C4-2B (cell line): ENCODE results near the gene ZNF302.

ENCODE experiments used
- ZFX ChIP-seq: fragments of 450-650 bp; IDR thresholded peaks from 2 replicates; pipeline ENCODE4 v1.6.1; 2017
- TF ChIP-seq, protein P1 (sequence below): fragments of 450-650 bp; conservative IDR thresholded peaks from 2 replicates; pipeline ENCODE4 v1.5.1; 2017; ENCODE audit warnings: mild to moderate bottlenecking

DNA sequence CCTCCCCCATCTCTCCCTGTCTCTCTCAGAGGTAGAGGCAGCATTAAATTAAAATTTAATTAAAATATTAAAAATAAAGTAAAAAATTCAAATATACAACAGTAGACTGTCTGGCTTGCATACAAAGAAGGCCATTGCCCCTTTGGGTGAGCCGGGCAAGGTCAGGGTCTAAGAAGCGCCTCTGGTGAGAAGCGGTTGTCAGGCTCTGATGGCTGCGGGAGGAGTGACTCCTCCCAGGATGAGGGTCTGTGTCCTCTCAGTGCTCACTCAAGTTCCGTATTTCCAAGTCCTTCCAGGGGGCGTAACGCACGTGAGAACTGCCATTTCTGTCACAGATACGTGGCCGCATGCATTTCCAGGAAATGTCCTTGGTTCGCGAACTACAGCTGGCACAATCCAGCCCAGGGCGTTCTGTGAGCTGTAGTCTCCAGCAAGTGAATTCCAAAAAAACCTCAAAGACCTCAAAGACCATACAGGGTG lies 55.8 kb downstream of the ZNF302 start:
- TF ChIP-seq, protein P1, sequence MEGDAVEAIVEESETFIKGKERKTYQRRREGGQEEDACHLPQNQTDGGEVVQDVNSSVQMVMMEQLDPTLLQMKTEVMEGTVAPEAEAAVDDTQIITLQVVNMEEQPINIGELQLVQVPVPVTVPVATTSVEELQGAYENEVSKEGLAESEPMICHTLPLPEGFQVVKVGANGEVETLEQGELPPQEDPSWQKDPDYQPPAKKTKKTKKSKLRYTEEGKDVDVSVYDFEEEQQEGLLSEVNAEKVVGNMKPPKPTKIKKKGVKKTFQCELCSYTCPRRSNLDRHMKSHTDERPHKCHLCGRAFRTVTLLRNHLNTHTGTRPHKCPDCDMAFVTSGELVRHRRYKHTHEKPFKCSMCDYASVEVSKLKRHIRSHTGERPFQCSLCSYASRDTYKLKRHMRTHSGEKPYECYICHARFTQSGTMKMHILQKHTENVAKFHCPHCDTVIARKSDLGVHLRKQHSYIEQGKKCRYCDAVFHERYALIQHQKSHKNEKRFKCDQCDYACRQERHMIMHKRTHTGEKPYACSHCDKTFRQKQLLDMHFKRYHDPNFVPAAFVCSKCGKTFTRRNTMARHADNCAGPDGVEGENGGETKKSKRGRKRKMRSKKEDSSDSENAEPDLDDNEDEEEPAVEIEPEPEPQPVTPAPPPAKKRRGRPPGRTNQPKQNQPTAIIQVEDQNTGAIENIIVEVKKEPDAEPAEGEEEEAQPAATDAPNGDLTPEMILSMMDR: no peak
- no peak for TF ChIP-seq ZFX
